HCT116 (cell line): ENCODE data around the gene FBXL15. TPM values are rescaled to one million over a fixed set of nuclear protein-coding genes. Genes with fewer than 3 reads are reported as not detected.

ENCODE experiments used
- ATAC-seq: fragments of 200-7000 bp; cut with Tn5 transposase; 2 replicates; pipeline ENCODE4 v1.9.1; 2020; ENCODE audit warnings: mild to moderate bottlenecking, moderate library complexity
- BruUV-seq: library from RNA; stranded (reverse); fragments of 400-500 nt; replicated peaks from 2 replicates; lab custom pipeline; 2021; lab: Mats Ljungman, UMichigan
- CTCF ChIA-PET: fragments of 300-600 bp; sonication (Branson Sonifier 250); formaldehyde crosslinking; loops from one replicate; lab custom pipeline; 2021; ENCODE audit warnings: antibody characterized with exemption; lab: Charles Lee
- POLR2A ChIA-PET: fragments of 300-600, 350-600 bp; sonication (Branson Sonifier 250); formaldehyde crosslinking; loops from one replicate; lab custom pipeline; 2021; ENCODE audit warnings: antibody characterized with exemption; lab: Charles Lee
- RAD21 ChIA-PET, 2 experiments: fragments of 300-600 bp; sonication (Branson Sonifier 250); formaldehyde crosslinking; loops; one replicate each; lab custom pipeline; 2023; ENCODE audit warnings: low total read pairs in 2 of 2; ENCODE audit not compliant: uncharacterized antibody in 2 of 2, unreplicated experiment in 2 of 2, low non-redundant PET in 1 of 2; lab: Charles Lee
- DNase-seq: peaks from one replicate; pipeline ENCODE4 v3.0.0-alpha.2; 2010; ENCODE audit warnings: low read depth, low spot score
- H2AFZ ChIP-seq: fragments of 200-600 bp; shearing (Covaris generic), sonication (generic); 2 replicates; pipeline ENCODE4 v1.6.1; 2017; ENCODE audit warnings: low read depth, mixed run types, mixed read lengths, antibody characterized with exemption, low read length; ENCODE audit not compliant: poor library complexity, severe bottlenecking
- H3K27ac ChIP-seq: 2 replicates; pipeline ENCODE4 v1.5.1; 2012; ENCODE audit warnings: low read depth, low read length
- H3K27me3 ChIP-seq: fragments of 200-600 bp; sonication (generic); 2 replicates; pipeline ENCODE4 v1.6.1; 2016; ENCODE audit warnings: mixed run types, low read length, mixed read lengths; ENCODE audit not compliant: insufficient read depth
- H3K36me3 ChIP-seq, 2 experiments: fragments of 200-500 bp in 1 of 2; fragments of 200-600 bp in 1 of 2; sonication (Bioruptor generic) in 1 of 2; sonication (generic) in 1 of 2; 2 replicates each; pipeline versions ENCODE4 v1.5.1 to v1.6.1; 2014 to 2016; ENCODE audit warnings: low read length in 2 of 2, inconsistent platforms in 1 of 2, mixed read lengths in 1 of 2, mixed run types in 1 of 2; ENCODE audit not compliant: insufficient read depth in 2 of 2, control insufficient read depth in 1 of 2
- H3K4me1 ChIP-seq, 2 experiments: fragments of 200-600 bp in 1 of 2; sonication (generic) in 1 of 2; 2 replicates each; pipeline versions ENCODE4 v1.5.1 to v1.6.1; 2012 to 2017; ENCODE audit warnings: low read length in 2 of 2, inconsistent platforms in 1 of 2, mild to moderate bottlenecking in 1 of 2, mixed read lengths in 1 of 2, mixed run types in 1 of 2, moderate library complexity in 1 of 2; ENCODE audit not compliant: insufficient read depth in 2 of 2, control insufficient read depth in 1 of 2
- H3K4me2 ChIP-seq: fragments of 200-600 bp; sonication (generic); 2 replicates; pipeline ENCODE4 v1.6.1; 2017; ENCODE audit warnings: mixed run types, low read length, mixed read lengths
- H3K4me3 ChIP-seq, 2 experiments: fragments of 200-600 bp in 1 of 2; sonication (generic) in 1 of 2; replicated peaks in 1 of 2; 2 replicates each; pipeline ENCODE4 v1.5.1; 2011 to 2016; ENCODE audit warnings: low read length in 2 of 2, control low read depth in 1 of 2, low read depth in 1 of 2, mild to moderate bottlenecking in 1 of 2, mixed read lengths in 1 of 2, mixed run types in 1 of 2
- H3K79me2 ChIP-seq: fragments of 200-600 bp; sonication (generic); 2 replicates; pipeline ENCODE4 v1.6.1; 2017; ENCODE audit warnings: mild to moderate bottlenecking, mixed run types, low read length, moderate library complexity, mixed read lengths; ENCODE audit not compliant: insufficient read depth
- H3K9ac ChIP-seq: fragments of 200-600 bp; sonication (generic); 2 replicates; pipeline ENCODE4 v1.6.1; 2016; ENCODE audit warnings: low read length, mixed read lengths
- H3K9me2 ChIP-seq: fragments of 200-600 bp; sonication (generic), shearing (Covaris generic); 2 replicates; pipeline ENCODE4 v1.6.1; 2017; ENCODE audit warnings: mixed run types, mild to moderate bottlenecking, moderate library complexity; ENCODE audit not compliant: insufficient read depth
- H3K9me3 ChIP-seq, 2 experiments: fragments of 200-500 bp in 1 of 2; fragments of 200-600 bp in 1 of 2; sonication (Bioruptor generic) in 1 of 2; sonication (generic) in 1 of 2; 2 replicates each; pipeline ENCODE4 v1.6.1; 2014 to 2017; ENCODE audit warnings: low read length in 2 of 2, mixed read lengths in 2 of 2, inconsistent platforms in 1 of 2, low read depth in 1 of 2, mild to moderate bottlenecking in 1 of 2, mixed run types in 1 of 2, moderate library complexity in 1 of 2; ENCODE audit not compliant: control insufficient read depth in 1 of 2, insufficient read depth in 1 of 2
- H4K20me1 ChIP-seq: fragments of 200-600 bp; sonication (generic), shearing (Covaris generic); 2 replicates; pipeline ENCODE4 v1.6.1; 2017; ENCODE audit warnings: mixed run types, mild to moderate bottlenecking, moderate library complexity; ENCODE audit not compliant: insufficient read depth
- CEBPB ChIP-seq: IDR thresholded peaks from 2 replicates; pipeline ENCODE4 v1.6.1; 2012; ENCODE audit warnings: low read depth
- EGR1 ChIP-seq: IDR thresholded peaks from 2 replicates; pipeline ENCODE4 v1.6.1; 2012; ENCODE audit warnings: low read depth
- EZH2 ChIP-seq: fragments of 200-600 bp; sonication (generic); IDR thresholded peaks from 2 replicates; pipeline ENCODE4 v1.6.1; 2017; ENCODE audit warnings: antibody characterized with exemption, mixed run types
- EZH2phosphoT487 ChIP-seq: fragments of 200-600 bp; IDR thresholded peaks from 2 replicates; pipeline ENCODE4 v1.6.1; 2018; ENCODE audit warnings: antibody characterized with exemption, borderline replicate concordance
- FOSL1 ChIP-seq: IDR thresholded peaks from 2 replicates; pipeline ENCODE4 v1.6.1; 2012; ENCODE audit warnings: low read depth
- JUND ChIP-seq: IDR thresholded peaks from 2 replicates; pipeline ENCODE4 v1.6.1; 2012
- POLR2AphosphoS5 ChIP-seq: IDR thresholded peaks from 2 replicates; pipeline ENCODE4 v1.6.1; 2011; ENCODE audit warnings: mild to moderate bottlenecking, low read depth, low read length, moderate library complexity
- RAD21 ChIP-seq: IDR thresholded peaks from 2 replicates; pipeline ENCODE4 v1.6.1; 2012; ENCODE audit warnings: low read depth, mild to moderate bottlenecking
- SIN3A ChIP-seq: IDR thresholded peaks from 2 replicates; pipeline ENCODE4 v1.6.1; 2012; ENCODE audit warnings: low read depth
- SP1 ChIP-seq: IDR thresholded peaks from 2 replicates; pipeline ENCODE4 v1.6.1; 2012; ENCODE audit warnings: low read depth
- TCF7L2 ChIP-seq: IDR thresholded peaks from 2 replicates; pipeline ENCODE4 v1.7.0; 2011; ENCODE audit warnings: borderline replicate concordance, inconsistent platforms; ENCODE audit not compliant: insufficient read depth, insufficient read length; ENCODE audit errors: extremely low read depth
- YY1 ChIP-seq: IDR thresholded peaks from 2 replicates; pipeline ENCODE4 v1.6.1; 2011; ENCODE audit warnings: low read length, low read depth, moderate library complexity, mild to moderate bottlenecking; ENCODE audit not compliant: insufficient replicate concordance; ENCODE audit errors: extremely low read depth
- ZNF274 ChIP-seq: fragments of 200-500 bp; sonication (Bioruptor generic); IDR thresholded peaks from 2 replicates; pipeline ENCODE4 v1.6.1; 2014; ENCODE audit warnings: mild to moderate bottlenecking, low read depth, low read length, inconsistent platforms
- intact Hi-C: fragments of 100-400 bp; cut with micrococcal nuclease; formaldehyde crosslinking; loops from 2 replicates; pipeline ENCODE4 v1.10.0; 2022
- total RNA-seq: library from RNA; stranded (reverse); gene quantifications from one replicate; pipeline ENCODE4 v1.2.1, GENCODE V29; 2021; ENCODE audit not compliant: unreplicated experiment
- TF ChIP-seq, protein P1 (sequence below): IDR thresholded peaks from 2 replicates; pipeline ENCODE4 v1.6.1; 2011; ENCODE audit warnings: mild to moderate bottlenecking, low read length, moderate library complexity; ENCODE audit not compliant: insufficient replicate concordance; ENCODE audit errors: extremely low read depth
- TF ChIP-seq, protein P2 (sequence below): IDR thresholded peaks from 2 replicates; pipeline ENCODE4 v1.6.1; 2012
- TF ChIP-seq, protein P3 (sequence below): IDR thresholded peaks from 2 replicates; pipeline ENCODE4 v1.6.1; 2012; ENCODE audit warnings: low read depth

Gene FBXL15
- total RNA-seq, 1 experiment from 2014 or later: 21.1 TPM

DNA sequence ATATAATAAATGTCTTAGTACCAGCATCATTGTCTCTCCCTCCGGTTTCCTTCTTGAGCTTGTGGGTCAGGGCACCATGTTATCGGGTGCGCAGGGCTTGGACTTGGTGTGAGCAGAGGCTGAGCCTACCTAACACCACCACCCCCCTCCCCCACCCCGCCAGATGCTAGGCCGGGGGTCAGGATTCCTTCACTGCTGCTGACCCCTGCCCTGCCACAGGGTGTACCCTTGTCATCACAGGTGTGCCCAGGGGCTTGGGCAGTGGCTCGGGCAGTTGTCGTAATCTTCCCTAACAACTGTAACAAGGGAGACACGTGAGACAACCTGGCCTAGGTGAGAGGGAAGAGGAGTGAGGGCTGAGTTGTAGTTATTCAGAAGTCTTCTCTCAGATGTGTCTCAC is 37.8 kb upstream of the FBXL15 start:
- DNase-seq (no peak), ATAC-seq (no peak)
- Histone ChIP-seq H3K4me1 (no peaks in the 10 kb centered on the region), H3K27ac (no peak overlapping the region), H2AFZ (no peak overlapping the region), H3K79me2 (no peaks in the 10 kb centered on the region), H3K9me3 (no peaks in the 10 kb centered on the region), H3K4me2 (no peak overlapping the region), H3K36me3 (peaks cover 19 to 24% of the 10 kb centered on the region in 2 experiments), H3K9me2 (no peaks in the 10 kb centered on the region), H3K9ac (no peak overlapping the region), H4K20me1 (no peaks in the 10 kb centered on the region), H3K4me3 (no peak overlapping the region), H3K27me3 (no peaks in the 10 kb centered on the region)
- CTCF ChIA-PET: interaction anchor here (1.3 to 3.6 kb wide), 4 partner anchors 12 to 152 kb away, joined by 5 to 41 read pairs (median 18); partner anchors contain the start of gene NFKB2
- no peak for TF ChIP-seq EZH2phosphoT487
- TF ChIP-seq TCF7L2: no peak
- no peak for TF ChIP-seq FOSL1
- TF ChIP-seq, protein P1, sequence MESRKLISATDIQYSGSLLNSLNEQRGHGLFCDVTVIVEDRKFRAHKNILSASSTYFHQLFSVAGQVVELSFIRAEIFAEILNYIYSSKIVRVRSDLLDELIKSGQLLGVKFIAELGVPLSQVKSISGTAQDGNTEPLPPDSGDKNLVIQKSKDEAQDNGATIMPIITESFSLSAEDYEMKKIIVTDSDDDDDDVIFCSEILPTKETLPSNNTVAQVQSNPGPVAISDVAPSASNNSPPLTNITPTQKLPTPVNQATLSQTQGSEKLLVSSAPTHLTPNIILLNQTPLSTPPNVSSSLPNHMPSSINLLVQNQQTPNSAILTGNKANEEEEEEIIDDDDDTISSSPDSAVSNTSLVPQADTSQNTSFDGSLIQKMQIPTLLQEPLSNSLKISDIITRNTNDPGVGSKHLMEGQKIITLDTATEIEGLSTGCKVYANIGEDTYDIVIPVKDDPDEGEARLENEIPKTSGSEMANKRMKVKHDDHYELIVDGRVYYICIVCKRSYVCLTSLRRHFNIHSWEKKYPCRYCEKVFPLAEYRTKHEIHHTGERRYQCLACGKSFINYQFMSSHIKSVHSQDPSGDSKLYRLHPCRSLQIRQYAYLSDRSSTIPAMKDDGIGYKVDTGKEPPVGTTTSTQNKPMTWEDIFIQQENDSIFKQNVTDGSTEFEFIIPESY: no peak
- no peak for TF ChIP-seq YY1
- TF ChIP-seq, protein P2, sequence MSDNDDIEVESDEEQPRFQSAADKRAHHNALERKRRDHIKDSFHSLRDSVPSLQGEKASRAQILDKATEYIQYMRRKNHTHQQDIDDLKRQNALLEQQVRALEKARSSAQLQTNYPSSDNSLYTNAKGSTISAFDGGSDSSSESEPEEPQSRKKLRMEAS: no peak
- no peak for TF ChIP-seq POLR2AphosphoS5
- TF ChIP-seq ZNF274: no peak
- no peak for TF ChIP-seq RAD21
- TF ChIP-seq, protein P3, sequence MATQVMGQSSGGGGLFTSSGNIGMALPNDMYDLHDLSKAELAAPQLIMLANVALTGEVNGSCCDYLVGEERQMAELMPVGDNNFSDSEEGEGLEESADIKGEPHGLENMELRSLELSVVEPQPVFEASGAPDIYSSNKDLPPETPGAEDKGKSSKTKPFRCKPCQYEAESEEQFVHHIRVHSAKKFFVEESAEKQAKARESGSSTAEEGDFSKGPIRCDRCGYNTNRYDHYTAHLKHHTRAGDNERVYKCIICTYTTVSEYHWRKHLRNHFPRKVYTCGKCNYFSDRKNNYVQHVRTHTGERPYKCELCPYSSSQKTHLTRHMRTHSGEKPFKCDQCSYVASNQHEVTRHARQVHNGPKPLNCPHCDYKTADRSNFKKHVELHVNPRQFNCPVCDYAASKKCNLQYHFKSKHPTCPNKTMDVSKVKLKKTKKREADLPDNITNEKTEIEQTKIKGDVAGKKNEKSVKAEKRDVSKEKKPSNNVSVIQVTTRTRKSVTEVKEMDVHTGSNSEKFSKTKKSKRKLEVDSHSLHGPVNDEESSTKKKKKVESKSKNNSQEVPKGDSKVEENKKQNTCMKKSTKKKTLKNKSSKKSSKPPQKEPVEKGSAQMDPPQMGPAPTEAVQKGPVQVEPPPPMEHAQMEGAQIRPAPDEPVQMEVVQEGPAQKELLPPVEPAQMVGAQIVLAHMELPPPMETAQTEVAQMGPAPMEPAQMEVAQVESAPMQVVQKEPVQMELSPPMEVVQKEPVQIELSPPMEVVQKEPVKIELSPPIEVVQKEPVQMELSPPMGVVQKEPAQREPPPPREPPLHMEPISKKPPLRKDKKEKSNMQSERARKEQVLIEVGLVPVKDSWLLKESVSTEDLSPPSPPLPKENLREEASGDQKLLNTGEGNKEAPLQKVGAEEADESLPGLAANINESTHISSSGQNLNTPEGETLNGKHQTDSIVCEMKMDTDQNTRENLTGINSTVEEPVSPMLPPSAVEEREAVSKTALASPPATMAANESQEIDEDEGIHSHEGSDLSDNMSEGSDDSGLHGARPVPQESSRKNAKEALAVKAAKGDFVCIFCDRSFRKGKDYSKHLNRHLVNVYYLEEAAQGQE: no peak
- no peak for TF ChIP-seq EZH2
- no peak for TF ChIP-seq SIN3A
- no peak for TF ChIP-seq CEBPB
- no peak for TF ChIP-seq EGR1
- TF ChIP-seq JUND: no peak
- no peak for TF ChIP-seq SP1
- POLR2A ChIA-PET: no interaction called here
- intact Hi-C loops: no loop called here
- RAD21 ChIA-PET: no interaction called here
- no TSS peak for BruUV-seq
